ENCODE measurements around the gene ACOX2.

DNA sequence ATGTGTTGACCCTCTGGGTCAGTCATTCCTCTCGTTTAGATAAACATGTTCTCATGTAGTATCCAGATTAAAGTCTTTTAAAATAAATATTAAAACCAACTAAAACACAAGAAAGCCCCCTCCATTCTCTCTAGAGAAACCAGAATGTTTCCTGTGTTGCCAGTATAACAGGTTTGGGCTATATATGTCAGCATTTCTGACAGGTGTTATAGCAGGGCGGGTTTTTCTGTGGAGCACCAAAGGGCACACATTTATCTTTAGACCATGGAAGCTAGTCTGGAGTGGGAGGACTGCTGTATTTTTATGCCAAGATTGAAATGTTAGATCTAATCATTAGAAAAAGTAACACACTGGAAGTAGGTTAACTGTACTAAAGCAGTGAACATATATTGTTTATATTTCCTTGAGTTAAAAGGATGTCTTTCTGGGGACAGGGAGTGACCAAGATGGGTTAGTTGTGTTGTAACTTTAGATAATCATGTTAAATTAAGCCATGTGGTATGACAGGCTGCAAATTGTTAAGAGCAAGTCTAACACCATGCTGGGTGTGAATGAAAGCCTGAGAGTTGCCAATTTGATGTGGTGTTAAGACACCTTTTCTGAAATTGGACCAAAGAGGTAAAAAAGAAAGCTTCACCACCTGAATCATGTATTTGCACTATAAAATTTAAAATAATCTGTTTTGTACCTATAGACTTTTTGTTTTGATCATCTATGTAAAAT lies 29.5 kb downstream of the ACOX2 start:
- TF ChIP-seq, protein P1, sequence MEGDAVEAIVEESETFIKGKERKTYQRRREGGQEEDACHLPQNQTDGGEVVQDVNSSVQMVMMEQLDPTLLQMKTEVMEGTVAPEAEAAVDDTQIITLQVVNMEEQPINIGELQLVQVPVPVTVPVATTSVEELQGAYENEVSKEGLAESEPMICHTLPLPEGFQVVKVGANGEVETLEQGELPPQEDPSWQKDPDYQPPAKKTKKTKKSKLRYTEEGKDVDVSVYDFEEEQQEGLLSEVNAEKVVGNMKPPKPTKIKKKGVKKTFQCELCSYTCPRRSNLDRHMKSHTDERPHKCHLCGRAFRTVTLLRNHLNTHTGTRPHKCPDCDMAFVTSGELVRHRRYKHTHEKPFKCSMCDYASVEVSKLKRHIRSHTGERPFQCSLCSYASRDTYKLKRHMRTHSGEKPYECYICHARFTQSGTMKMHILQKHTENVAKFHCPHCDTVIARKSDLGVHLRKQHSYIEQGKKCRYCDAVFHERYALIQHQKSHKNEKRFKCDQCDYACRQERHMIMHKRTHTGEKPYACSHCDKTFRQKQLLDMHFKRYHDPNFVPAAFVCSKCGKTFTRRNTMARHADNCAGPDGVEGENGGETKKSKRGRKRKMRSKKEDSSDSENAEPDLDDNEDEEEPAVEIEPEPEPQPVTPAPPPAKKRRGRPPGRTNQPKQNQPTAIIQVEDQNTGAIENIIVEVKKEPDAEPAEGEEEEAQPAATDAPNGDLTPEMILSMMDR (IDR thresholded peaks at IDR 0.05; ENCODE audit: low read depth, low read length): no peak
- TF ChIP-seq EZH2phosphoT487 (IDR thresholded peaks at IDR 0.05; ENCODE audit: low read depth): no peak

Measured in OCI-LY3 (cell line).